Liver (tissue), 9 donors: ENCODE data around the gene ARHGAP32. TPM values are rescaled to one million over a fixed set of nuclear protein-coding genes. Genes with fewer than 3 reads are reported as not detected.

Experiments
- DNase-seq: peaks from one replicate; pipeline ENCODE4 v3.0.0-alpha.2; 2017; ENCODE audit warnings: low spot score
- H3K27ac ChIP-seq, 2 donors: one replicate each; pipeline ENCODE4 v1.7.0; 2013; ENCODE audit warnings: inconsistent platforms in 2 of 2, low read length in 2 of 2, control low read depth in 1 of 2, low read depth in 1 of 2, mild to moderate bottlenecking in 1 of 2
- H3K27me3 ChIP-seq, 4 donors: one replicate each; pipeline versions ENCODE4 v1.6.1 to v1.7.0; 2013; ENCODE audit warnings: low read length in 3 of 4, inconsistent platforms in 1 of 4, mild to moderate bottlenecking in 1 of 4, moderate library complexity in 1 of 4; ENCODE audit not compliant: control insufficient read depth in 4 of 4, insufficient read depth in 4 of 4
- H3K36me3 ChIP-seq, 4 donors: one replicate each; pipeline versions ENCODE4 v1.6.1 to v1.7.0; 2013; ENCODE audit warnings: low read length in 3 of 4, mild to moderate bottlenecking in 3 of 4, low read depth in 1 of 4, moderate library complexity in 1 of 4; ENCODE audit not compliant: control insufficient read depth in 4 of 4, insufficient read depth in 3 of 4
- H3K4me1 ChIP-seq, 4 donors: one replicate each; pipeline versions ENCODE4 v1.6.1 to v1.7.0; 2013; ENCODE audit warnings: low read length in 3 of 4, mild to moderate bottlenecking in 3 of 4, moderate library complexity in 1 of 4; ENCODE audit not compliant: control insufficient read depth in 4 of 4, insufficient read depth in 4 of 4
- H3K4me3 ChIP-seq, 3 donors: one replicate each; pipeline versions ENCODE4 v1.6.1 to v1.7.0; 2013; ENCODE audit warnings: low read length in 3 of 3, control low read depth in 1 of 3, low read depth in 1 of 3, mild to moderate bottlenecking in 1 of 3
- H3K9ac ChIP-seq, 2 donors: one replicate each; pipeline ENCODE4 v1.7.0; 2013; ENCODE audit warnings: low read length in 2 of 2, mild to moderate bottlenecking in 2 of 2, moderate library complexity in 2 of 2, control low read depth in 1 of 2, low read depth in 1 of 2
- H3K9me3 ChIP-seq, 4 donors: one replicate each; pipeline versions ENCODE4 v1.6.1 to v1.7.0; 2013; ENCODE audit warnings: low read length in 3 of 4; ENCODE audit not compliant: control insufficient read depth in 4 of 4
- ATF3 ChIP-seq: IDR thresholded peaks from 2 replicates; pipeline ENCODE4 v1.6.1; 2016; ENCODE audit warnings: antibody characterized with exemption
- FOXA1 ChIP-seq: IDR thresholded peaks from 2 replicates; pipeline ENCODE4 v1.6.1; 2016; ENCODE audit warnings: antibody characterized with exemption
- FOXA2 ChIP-seq: IDR thresholded peaks from 2 replicates; pipeline ENCODE4 v1.6.1; 2016; ENCODE audit warnings: antibody characterized with exemption
- GABPA ChIP-seq, 2 donors: IDR thresholded peaks in 1 of 2; conservative IDR thresholded peaks in 1 of 2; 2 replicates each; pipeline ENCODE4 v1.6.1; 2016; ENCODE audit warnings: antibody characterized with exemption in 2 of 2, mild to moderate bottlenecking in 1 of 2, moderate library complexity in 1 of 2
- HNF4A ChIP-seq, 2 donors: conservative IDR thresholded peaks; 2 replicates each; pipeline ENCODE4 v1.6.1; 2016; ENCODE audit warnings: antibody characterized with exemption in 2 of 2, mild to moderate bottlenecking in 2 of 2
- HNF4G ChIP-seq: IDR thresholded peaks from 2 replicates; pipeline ENCODE4 v1.6.1; 2016; ENCODE audit warnings: antibody characterized with exemption
- JUND ChIP-seq, 2 donors: IDR thresholded peaks; 2 replicates each; pipeline ENCODE4 v1.6.1; 2016; ENCODE audit warnings: antibody characterized with exemption in 2 of 2
- MAX ChIP-seq: IDR thresholded peaks from 2 replicates; pipeline ENCODE4 v1.6.1; 2016; ENCODE audit warnings: antibody characterized with exemption
- NR2F2 ChIP-seq: IDR thresholded peaks from 2 replicates; pipeline ENCODE4 v1.6.1; 2016; ENCODE audit warnings: antibody characterized with exemption
- RAD21 ChIP-seq, 2 donors: IDR thresholded peaks; 2 replicates each; pipeline ENCODE4 v1.6.1; 2016; ENCODE audit warnings: antibody characterized with exemption in 2 of 2, mild to moderate bottlenecking in 2 of 2
- RXRA ChIP-seq, 2 donors: IDR thresholded peaks; 2 replicates each; pipeline ENCODE4 v1.6.1; 2017 to 2018; ENCODE audit warnings: antibody characterized with exemption in 2 of 2, mild to moderate bottlenecking in 1 of 2
- SP1 ChIP-seq: IDR thresholded peaks from 2 replicates; pipeline ENCODE4 v1.6.1; 2018; ENCODE audit warnings: antibody characterized with exemption, mild to moderate bottlenecking
- TAF1 ChIP-seq: conservative IDR thresholded peaks from 2 replicates; pipeline ENCODE4 v1.6.1; 2016; ENCODE audit warnings: antibody characterized with exemption, mild to moderate bottlenecking
- WGBS: extraction: QIAGEN DNeasy Blood & Tissue Kit; methylation state at CpG from one replicate; pipeline ENCODE4 v1.1.7; 2013; 5-methylcytosine and 5-hydroxymethylcytosine counted together
- polyA plus RNA-seq, 2 donors: library from polyadenylated mRNA; stranded (reverse) in 1 of 2; unstranded in 1 of 2; fragments of 200-250 nt in 1 of 2; fragments of >200 nt in 1 of 2; fragmentation: Nextera tagmentation in 1 of 2; extraction: Ambion mirVana in 1 of 2; gene quantifications; one replicate each; pipeline versions ENCODE4 v1.2.1 to v1.2.3, GENCODE V29; 2013 to 2015
- total RNA-seq, 2 donors: library from RNA; depleted of rRNA; stranded (reverse); fragments of >200 nt; gene quantifications; one replicate each; pipeline ENCODE4 v1.2.3, GENCODE V29; 2014
- TF ChIP-seq, protein P1 (sequence below): IDR thresholded peaks from 2 replicates; pipeline ENCODE4 v1.6.1; 2016; ENCODE audit warnings: antibody characterized with exemption
- TF ChIP-seq, protein P2 (sequence below): fragments of 150-350 bp; IDR thresholded peaks from 2 replicates; pipeline ENCODE4 v1.5.1; 2017; ENCODE audit warnings: improper control_type of control experiment, low read depth, low read length; ENCODE audit not compliant: missing input control
- TF ChIP-seq, protein P3 (sequence below): IDR thresholded peaks from 2 replicates; pipeline ENCODE4 v1.6.1; 2016; ENCODE audit warnings: antibody characterized with exemption, mild to moderate bottlenecking
- donor health status: healthy.
- donor health status: healthy.
- donor health status: healthy.
- donor health status: healthy.
- donor health status: healthy.

ARHGAP32 gene
- total and polyA plus RNA-seq, 4 donors = 1.8 to 13.1 (median 2.6) TPM

- no peaks in the 10 kb centered on the region for H3K36me3 ChIP-seq
- DNase-seq = no peak
- H3K9ac ChIP-seq = no peak overlapping the region
- peaks cover 0 to 7% (median 3%) of the 10 kb centered on the region in 4 donors for H3K4me1 ChIP-seq
- no peak overlapping the region for H3K27ac ChIP-seq
- 81% methylated on average over 4 of the region's 4 CpGs for WGBS
- H3K27me3 ChIP-seq = no peaks in the 10 kb centered on the region
- TF ChIP-seq RXRA (IDR thresholded peaks at IDR 0.05) = no peak
- no peak for TF ChIP-seq RAD21 (IDR thresholded peaks at IDR 0.05)
- TF ChIP-seq JUND (IDR thresholded peaks at IDR 0.05) = no peak
- TF ChIP-seq GABPA (IDR thresholded peaks at IDR 0.05 in 1 of 2, conservative IDR thresholded peaks at IDR 0.05 in 1 of 2) = no peak
- TF ChIP-seq HNF4G = no peak
- TF ChIP-seq, protein P1, sequence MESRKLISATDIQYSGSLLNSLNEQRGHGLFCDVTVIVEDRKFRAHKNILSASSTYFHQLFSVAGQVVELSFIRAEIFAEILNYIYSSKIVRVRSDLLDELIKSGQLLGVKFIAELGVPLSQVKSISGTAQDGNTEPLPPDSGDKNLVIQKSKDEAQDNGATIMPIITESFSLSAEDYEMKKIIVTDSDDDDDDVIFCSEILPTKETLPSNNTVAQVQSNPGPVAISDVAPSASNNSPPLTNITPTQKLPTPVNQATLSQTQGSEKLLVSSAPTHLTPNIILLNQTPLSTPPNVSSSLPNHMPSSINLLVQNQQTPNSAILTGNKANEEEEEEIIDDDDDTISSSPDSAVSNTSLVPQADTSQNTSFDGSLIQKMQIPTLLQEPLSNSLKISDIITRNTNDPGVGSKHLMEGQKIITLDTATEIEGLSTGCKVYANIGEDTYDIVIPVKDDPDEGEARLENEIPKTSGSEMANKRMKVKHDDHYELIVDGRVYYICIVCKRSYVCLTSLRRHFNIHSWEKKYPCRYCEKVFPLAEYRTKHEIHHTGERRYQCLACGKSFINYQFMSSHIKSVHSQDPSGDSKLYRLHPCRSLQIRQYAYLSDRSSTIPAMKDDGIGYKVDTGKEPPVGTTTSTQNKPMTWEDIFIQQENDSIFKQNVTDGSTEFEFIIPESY = no peak
- TF ChIP-seq, protein P2, sequence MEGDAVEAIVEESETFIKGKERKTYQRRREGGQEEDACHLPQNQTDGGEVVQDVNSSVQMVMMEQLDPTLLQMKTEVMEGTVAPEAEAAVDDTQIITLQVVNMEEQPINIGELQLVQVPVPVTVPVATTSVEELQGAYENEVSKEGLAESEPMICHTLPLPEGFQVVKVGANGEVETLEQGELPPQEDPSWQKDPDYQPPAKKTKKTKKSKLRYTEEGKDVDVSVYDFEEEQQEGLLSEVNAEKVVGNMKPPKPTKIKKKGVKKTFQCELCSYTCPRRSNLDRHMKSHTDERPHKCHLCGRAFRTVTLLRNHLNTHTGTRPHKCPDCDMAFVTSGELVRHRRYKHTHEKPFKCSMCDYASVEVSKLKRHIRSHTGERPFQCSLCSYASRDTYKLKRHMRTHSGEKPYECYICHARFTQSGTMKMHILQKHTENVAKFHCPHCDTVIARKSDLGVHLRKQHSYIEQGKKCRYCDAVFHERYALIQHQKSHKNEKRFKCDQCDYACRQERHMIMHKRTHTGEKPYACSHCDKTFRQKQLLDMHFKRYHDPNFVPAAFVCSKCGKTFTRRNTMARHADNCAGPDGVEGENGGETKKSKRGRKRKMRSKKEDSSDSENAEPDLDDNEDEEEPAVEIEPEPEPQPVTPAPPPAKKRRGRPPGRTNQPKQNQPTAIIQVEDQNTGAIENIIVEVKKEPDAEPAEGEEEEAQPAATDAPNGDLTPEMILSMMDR = no peak
- TF ChIP-seq FOXA1 = no peak
- TF ChIP-seq, protein P3, sequence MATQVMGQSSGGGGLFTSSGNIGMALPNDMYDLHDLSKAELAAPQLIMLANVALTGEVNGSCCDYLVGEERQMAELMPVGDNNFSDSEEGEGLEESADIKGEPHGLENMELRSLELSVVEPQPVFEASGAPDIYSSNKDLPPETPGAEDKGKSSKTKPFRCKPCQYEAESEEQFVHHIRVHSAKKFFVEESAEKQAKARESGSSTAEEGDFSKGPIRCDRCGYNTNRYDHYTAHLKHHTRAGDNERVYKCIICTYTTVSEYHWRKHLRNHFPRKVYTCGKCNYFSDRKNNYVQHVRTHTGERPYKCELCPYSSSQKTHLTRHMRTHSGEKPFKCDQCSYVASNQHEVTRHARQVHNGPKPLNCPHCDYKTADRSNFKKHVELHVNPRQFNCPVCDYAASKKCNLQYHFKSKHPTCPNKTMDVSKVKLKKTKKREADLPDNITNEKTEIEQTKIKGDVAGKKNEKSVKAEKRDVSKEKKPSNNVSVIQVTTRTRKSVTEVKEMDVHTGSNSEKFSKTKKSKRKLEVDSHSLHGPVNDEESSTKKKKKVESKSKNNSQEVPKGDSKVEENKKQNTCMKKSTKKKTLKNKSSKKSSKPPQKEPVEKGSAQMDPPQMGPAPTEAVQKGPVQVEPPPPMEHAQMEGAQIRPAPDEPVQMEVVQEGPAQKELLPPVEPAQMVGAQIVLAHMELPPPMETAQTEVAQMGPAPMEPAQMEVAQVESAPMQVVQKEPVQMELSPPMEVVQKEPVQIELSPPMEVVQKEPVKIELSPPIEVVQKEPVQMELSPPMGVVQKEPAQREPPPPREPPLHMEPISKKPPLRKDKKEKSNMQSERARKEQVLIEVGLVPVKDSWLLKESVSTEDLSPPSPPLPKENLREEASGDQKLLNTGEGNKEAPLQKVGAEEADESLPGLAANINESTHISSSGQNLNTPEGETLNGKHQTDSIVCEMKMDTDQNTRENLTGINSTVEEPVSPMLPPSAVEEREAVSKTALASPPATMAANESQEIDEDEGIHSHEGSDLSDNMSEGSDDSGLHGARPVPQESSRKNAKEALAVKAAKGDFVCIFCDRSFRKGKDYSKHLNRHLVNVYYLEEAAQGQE = no peak
- no peak for TF ChIP-seq ATF3
- TF ChIP-seq SP1 = no peak
- TF ChIP-seq MAX = no peak
- no peak for TF ChIP-seq TAF1
- no peak for TF ChIP-seq HNF4A (conservative IDR thresholded peaks at IDR 0.05)
- H3K9me3 ChIP-seq = no peaks in the 10 kb centered on the region
- H3K4me3 ChIP-seq = no peak overlapping the region
Measured at GRCh38 chr11:129237456-129237855, 45.3 kb upstream of the ARHGAP32 start.

- no peak overlapping the region for H3K27ac ChIP-seq
- no peaks in the 10 kb centered on the region for H3K36me3 ChIP-seq
- no peaks in the 10 kb centered on the region for H3K27me3 ChIP-seq
- 97% methylated on average over 1 of the region's 1 CpG for WGBS
- no peaks in the 10 kb centered on the region for H3K9me3 ChIP-seq
- DNase-seq = no peak
- no peak overlapping the region for H3K4me3 ChIP-seq
- peaks cover 0 to 7% (median 3%) of the 10 kb centered on the region in 4 donors for H3K4me1 ChIP-seq
- no peak overlapping the region for H3K9ac ChIP-seq
- TF ChIP-seq TAF1 (no peak), HNF4A (conservative IDR thresholded peaks at IDR 0.05) (no peak), SP1 (no peak), FOXA2 (no peak), MAX (no peak), RXRA (IDR thresholded peaks at IDR 0.05) (no peak), ATF3 (no peak), GABPA (IDR thresholded peaks at IDR 0.05 in 1 of 2, conservative IDR thresholded peaks at IDR 0.05 in 1 of 2) (no peak), NR2F2 (no peak)
- TF ChIP-seq, protein P1 = no peak
- TF ChIP-seq, protein P2 = no peak
Measured at GRCh38 chr11:129236850-129237249, 44.7 kb upstream of the ARHGAP32 start.
